ENCODE results near the gene HP1BP3. TPM values are rescaled to one million over a fixed set of nuclear protein-coding genes. Genes with fewer than 3 reads are reported as not detected.
"Not testable (repeated sequence)": the region's sequence is repeated elsewhere in the genome, so short reads cannot be mapped to it uniquely, and the experiment has no call there.

The HP1BP3 gene
- total RNA-seq, 2 experiments from 2014 or later = 219 to 224 TPM

DNA sequence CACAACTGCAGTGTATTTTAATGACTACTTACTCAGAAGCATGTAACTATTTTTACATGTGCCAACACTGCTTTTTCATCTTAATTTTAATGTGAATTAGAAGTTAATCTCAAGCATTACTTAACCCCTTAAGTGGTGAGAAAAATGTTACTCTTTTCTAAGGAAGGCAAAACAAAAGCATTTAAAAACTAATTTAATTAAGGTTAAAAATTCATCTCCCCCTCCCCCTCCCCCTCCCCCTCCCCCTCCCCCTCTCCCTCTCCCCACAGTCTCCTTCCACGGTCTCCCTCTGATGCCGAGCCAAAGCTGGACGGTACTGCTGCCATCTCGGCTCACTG lies 27.4 kb upstream of the HP1BP3 start:
- Mint-ChIP-seq H3K9me3 (no peaks in the 10 kb centered on the region), H3K27me3 (no peaks in the 10 kb centered on the region), H3K4me3 (no peak overlapping the region), H3K36me3 (ENCODE audit: low read depth) (peaks cover 6% of the 10 kb centered on the region), H3K4me1 (ENCODE audit: low read depth) (no peaks in the 10 kb centered on the region), H3K27ac (no peak overlapping the region)
- ChIA-PET CTCF (no interaction called here), POLR2A (no interaction called here)
- TF ChIP-seq, protein P1, sequence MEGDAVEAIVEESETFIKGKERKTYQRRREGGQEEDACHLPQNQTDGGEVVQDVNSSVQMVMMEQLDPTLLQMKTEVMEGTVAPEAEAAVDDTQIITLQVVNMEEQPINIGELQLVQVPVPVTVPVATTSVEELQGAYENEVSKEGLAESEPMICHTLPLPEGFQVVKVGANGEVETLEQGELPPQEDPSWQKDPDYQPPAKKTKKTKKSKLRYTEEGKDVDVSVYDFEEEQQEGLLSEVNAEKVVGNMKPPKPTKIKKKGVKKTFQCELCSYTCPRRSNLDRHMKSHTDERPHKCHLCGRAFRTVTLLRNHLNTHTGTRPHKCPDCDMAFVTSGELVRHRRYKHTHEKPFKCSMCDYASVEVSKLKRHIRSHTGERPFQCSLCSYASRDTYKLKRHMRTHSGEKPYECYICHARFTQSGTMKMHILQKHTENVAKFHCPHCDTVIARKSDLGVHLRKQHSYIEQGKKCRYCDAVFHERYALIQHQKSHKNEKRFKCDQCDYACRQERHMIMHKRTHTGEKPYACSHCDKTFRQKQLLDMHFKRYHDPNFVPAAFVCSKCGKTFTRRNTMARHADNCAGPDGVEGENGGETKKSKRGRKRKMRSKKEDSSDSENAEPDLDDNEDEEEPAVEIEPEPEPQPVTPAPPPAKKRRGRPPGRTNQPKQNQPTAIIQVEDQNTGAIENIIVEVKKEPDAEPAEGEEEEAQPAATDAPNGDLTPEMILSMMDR (IDR thresholded peaks at IDR 0.05) = no peak
- no peak for DNase-seq
- intact Hi-C loops (cut with micrococcal nuclease) = no loop called here
- ATAC-seq = no peak

DNA sequence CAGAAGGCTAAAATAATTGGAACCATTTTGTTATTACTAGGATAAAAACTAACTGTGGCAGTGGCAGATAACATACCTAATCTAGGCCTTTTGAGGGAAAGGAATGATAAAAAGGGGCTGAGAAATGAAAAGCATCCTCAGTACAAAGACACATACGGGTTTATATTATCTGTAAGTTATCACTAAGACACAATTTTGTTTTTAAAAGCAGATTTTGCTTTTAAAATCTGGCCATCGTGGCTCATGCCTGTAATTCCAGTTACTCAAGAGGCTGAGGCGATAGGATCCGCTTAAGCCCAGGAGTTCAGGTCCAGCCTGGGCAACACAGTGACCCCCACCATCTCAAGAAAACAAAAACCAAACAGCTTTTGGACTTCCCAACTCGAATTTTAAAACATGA lies 24.8 kb upstream of the HP1BP3 start:
- no peaks in the 10 kb centered on the region for H3K9me3 Mint-ChIP-seq
- H3K4me1 Mint-ChIP-seq (ENCODE audit: low read depth) = no peaks in the 10 kb centered on the region
- CTCF ChIA-PET = no interaction called here

GRCh38 chr1:20793236-20793635 lies 6.1 kb upstream of the HP1BP3 start:
- Mint-ChIP-seq H3K27me3 (no peaks in the 10 kb centered on the region), H3K36me3 (ENCODE audit: low read depth) (no peaks in the 10 kb centered on the region), H3K4me1 (ENCODE audit: low read depth) (peaks cover 1% of the 10 kb centered on the region), H3K27ac (no peak overlapping the region), H3K9me3 (no peaks in the 10 kb centered on the region), H3K4me3 (no peak overlapping the region)
- ChIA-PET CTCF (no interaction called here), POLR2A (no interaction called here)
- ATAC-seq = no peak
- intact Hi-C loops (cut with micrococcal nuclease) = no loop called here
- no peak for DNase-seq
- TF ChIP-seq, protein P1 (IDR thresholded peaks at IDR 0.05) = no peak

More for the DNA sequence above, 24.8 kb upstream of the HP1BP3 start:
- POLR2A ChIA-PET = no interaction called here
- ATAC-seq (no peak), DNase-seq (no peak)
- Mint-ChIP-seq H3K27ac (no peak overlapping the region), H3K36me3 (ENCODE audit: low read depth) (peaks cover 12% of the 10 kb centered on the region), H3K4me3 (no peak overlapping the region), H3K27me3 (no peaks in the 10 kb centered on the region)
- intact Hi-C loops (cut with micrococcal nuclease) = no loop called here
- TF ChIP-seq, protein P1 (IDR thresholded peaks at IDR 0.05) = no peak

- Mint-ChIP-seq H3K4me1 (ENCODE audit: low read depth) (peaks cover 7% of the 10 kb centered on the region), H3K4me3 (no peak overlapping the region)
- CTCF ChIA-PET = no interaction called here
Measured at GRCh38 chr1:20792196-20792595, 5.1 kb upstream of the HP1BP3 start.

DNA sequence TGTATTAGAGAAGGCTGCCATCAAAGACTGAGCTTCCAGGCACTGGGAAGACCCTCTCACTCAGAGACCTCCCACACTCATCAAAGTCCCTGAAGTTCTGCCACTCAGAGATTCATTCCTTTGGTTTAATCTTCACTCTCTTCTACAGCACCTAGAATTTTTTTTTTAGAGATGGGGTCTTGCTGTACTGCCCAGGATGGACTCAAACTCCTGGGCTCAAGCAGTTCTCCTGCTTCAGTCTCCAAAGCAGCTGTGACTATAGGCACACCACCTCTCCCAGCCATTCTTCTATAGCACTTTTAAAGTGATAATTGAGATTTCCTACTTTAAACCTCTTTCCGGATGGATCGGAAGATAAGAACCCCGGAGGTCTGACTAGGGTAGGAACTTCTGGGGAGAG lies 3.7 kb upstream of the HP1BP3 start:
- POLR2A ChIA-PET = no interaction called here
- peaks cover under 1% of the 10 kb centered on the region for H3K36me3 Mint-ChIP-seq (ENCODE audit: low read depth)
- peaks cover 7% of the 10 kb centered on the region for H3K4me1 Mint-ChIP-seq (ENCODE audit: low read depth)
- CTCF ChIA-PET = no interaction called here
- DNase-seq (no peak), ATAC-seq (no peak)
- H3K4me3 Mint-ChIP-seq = no peak overlapping the region
- no peaks in the 10 kb centered on the region for H3K9me3 Mint-ChIP-seq
- no peaks in the 10 kb centered on the region for H3K27me3 Mint-ChIP-seq
- H3K27ac Mint-ChIP-seq = no peak overlapping the region
- intact Hi-C loops (cut with micrococcal nuclease) = no loop called here
- TF ChIP-seq, protein P1 (IDR thresholded peaks at IDR 0.05) = no peak

More at GRCh38 chr1:20792196-20792595, 5.1 kb upstream of the HP1BP3 start:
- Mint-ChIP-seq H3K27ac (no peak overlapping the region), H3K27me3 (no peaks in the 10 kb centered on the region), H3K9me3 (no peaks in the 10 kb centered on the region), H3K36me3 (ENCODE audit: low read depth) (no peaks in the 10 kb centered on the region)
- DNase-seq (no peak), ATAC-seq (no peak)
- TF ChIP-seq, protein P1 (IDR thresholded peaks at IDR 0.05) = no peak
- intact Hi-C loops (cut with micrococcal nuclease) = no loop called here
- POLR2A ChIA-PET = no interaction called here

DNA sequence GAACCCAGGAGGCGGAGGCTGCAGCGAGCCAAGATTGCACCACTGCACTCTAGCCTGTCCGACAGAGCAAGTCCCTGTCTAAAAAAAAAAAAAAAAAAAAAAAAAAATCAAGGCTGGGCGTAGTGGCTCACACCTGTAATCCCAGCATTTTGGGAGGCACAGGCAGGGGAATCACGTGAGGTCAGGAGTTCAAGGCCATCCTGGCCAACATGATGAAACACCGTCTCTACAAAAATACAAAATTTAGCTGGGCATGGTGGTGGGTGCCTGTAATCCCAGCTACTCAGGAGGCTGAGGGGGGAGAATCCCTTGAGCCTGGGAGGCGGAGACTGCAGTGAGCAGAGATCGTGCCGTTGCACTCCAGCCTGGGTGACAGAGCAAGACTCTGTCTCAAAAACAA lies 2.5 kb upstream of the HP1BP3 start:
- H3K27me3 Mint-ChIP-seq; ATAC-seq; CTCF ChIA-PET; DNase-seq; H3K9me3 Mint-ChIP-seq; intact Hi-C loops (cut with micrococcal nuclease); H3K36me3 Mint-ChIP-seq (ENCODE audit: low read depth); H3K27ac Mint-ChIP-seq; H3K4me3 Mint-ChIP-seq: not testable (repeated sequence)
- POLR2A ChIA-PET = interaction anchor here (0.6 kb wide), 1 partner anchor 372 kb away, joined by 8 read pairs; no protein-coding TSS in a partner anchor
- H3K4me1 Mint-ChIP-seq (ENCODE audit: low read depth) = peaks cover 11% of the 10 kb centered on the region
